Hematopoietic multipotent progenitor cell treated with erythropoietin and hydrocortisone succinate and interleukin-3 and kit ligand, for 17 days (in vitro differentiated cells): Measurements from ENCODE around the gene SOX13.

Source experiments
- DNase-seq: peaks from one replicate; pipeline ENCODE4 v3.0.0-alpha.2; 2015; ENCODE audit warnings: low spot score

The SOX13 gene

DNA sequence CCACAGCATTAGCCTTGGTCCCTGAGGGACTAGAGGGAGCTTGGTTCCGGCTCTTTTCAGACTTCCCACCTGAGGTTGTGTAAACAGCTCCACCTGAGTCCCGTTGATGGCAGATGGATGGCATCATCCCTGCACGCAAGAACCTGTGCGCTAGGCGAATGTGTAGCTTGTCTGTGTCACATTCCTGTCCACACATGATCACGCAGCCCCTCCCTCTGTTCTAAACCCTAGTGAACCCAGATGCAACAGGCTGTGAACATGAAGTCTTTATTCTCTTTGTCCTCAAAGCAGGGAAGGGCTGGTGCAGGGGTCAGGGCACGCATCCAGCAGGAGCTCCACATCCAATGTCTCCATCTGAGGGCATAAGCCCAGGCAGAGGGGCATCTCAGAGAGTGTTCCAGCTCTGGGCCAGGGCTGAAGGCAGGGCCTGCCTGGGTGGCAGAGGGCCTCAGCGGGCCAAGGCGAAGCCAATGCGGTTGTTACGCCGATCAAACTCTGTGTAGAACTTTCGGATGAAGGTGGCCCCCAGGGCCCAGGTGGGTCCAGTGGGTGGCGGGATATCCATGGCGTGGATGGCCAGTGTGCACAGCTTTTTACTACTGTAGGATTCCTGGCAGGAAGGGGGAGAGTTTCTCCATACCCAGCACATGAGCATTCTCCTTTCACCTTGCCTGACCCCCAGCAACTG is 81.8 kb downstream of the SOX13 start:
- no peak for DNase-seq

DNA sequence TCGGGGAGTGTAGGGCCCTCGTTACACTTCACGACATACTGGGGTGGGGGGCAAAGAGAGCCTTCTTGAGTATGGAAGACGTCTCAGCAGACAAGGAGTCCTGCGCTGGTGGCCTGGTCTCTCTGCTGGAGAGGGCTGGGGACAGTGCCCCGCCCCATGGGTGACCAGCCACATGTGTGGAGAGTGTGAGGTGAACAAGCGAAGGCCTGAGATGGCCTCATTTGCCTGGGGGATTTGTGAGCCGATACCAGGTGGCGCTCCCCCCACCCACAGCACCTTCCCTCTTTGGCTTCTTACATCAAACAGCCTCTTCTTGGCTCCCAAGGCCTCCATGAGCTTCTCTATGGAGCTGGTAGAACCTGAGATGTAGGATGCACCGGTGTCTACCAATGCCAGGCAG is 83.0 kb downstream of the SOX13 start:
- no peak for DNase-seq

DNA sequence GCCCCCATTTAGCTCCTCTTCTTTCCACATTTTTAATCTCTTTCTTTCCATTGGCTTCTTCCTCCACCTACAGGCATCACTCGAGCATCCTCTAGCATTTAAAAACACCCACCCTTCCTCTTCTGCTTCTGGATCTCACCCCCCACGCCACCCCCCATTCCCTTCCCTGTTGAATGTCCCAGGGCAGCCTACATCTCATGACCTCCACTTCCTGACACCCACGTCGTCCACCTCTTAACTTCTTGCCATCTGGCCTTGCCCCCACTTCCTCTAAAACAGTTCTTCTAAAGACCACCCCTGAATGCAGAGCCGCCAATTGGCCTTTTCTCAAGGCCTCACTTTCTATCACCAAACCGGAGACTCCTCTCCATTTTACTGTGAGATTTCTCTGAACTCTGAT is 85.0 kb downstream of the SOX13 start:
- DNase-seq = no peak

DNA sequence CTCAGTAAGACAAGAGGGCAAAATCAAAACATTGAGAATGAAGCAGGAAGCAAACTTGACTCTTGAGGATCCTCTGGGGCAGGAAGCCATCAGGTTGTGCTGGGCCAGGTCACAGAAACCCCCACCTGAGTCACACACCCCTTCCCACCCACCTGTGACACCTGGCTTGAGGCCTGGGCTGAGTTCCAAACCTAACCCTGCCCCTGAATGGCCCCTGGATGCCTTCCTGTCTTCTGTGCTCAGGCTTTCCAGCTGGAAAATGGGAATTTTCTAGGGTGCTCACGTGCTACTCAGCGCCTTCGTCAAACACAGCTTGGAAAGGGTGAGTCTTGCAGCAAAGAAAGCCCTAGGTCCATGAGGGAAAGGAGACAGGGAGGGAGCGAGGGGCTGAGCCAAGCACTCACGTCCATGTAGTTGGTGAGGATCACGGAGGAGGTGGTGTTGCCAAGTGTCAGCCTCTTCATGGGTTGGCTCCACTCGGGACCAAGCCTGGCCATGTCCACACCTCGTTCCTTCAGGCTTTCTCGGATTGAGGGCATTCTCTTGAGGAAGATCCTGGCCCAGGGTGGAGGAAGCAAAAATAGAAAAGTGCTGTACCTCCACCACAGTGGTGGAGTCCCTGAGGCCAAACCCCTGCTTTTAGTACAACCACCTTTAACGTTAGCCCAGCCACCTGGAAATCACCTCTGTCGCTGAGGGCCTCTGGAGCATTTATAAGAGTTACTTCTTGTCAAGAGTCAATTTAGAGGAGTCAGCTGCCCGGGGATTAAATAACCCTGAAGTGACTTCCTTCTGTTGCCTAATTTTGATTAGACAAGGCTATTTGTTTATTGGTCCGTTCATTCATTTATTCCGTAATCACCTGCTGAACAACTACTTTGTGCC is 88.9 kb downstream of the SOX13 start:
- DNase-seq = no peak

GRCh38 chr1:204162494-204163074 is 89.7 kb downstream of the SOX13 start:
- DNase-seq = peak; percentile 66

- no peak for DNase-seq
Observed at GRCh38 chr1:204166219-204166618, 93.3 kb downstream of the SOX13 start, which contains the start of gene REN. Gene REN (minus strand): TSS chr1:204166337. CDS start chr1:204166293, 44 bp downstream.

- no peak for DNase-seq
Observed at GRCh38 chr1:204167730-204168129, 94.8 kb downstream of the SOX13 start.

- DNase-seq = no peak
Observed at GRCh38 chr1:204169858-204170257, 96.9 kb downstream of the SOX13 start.

DNA sequence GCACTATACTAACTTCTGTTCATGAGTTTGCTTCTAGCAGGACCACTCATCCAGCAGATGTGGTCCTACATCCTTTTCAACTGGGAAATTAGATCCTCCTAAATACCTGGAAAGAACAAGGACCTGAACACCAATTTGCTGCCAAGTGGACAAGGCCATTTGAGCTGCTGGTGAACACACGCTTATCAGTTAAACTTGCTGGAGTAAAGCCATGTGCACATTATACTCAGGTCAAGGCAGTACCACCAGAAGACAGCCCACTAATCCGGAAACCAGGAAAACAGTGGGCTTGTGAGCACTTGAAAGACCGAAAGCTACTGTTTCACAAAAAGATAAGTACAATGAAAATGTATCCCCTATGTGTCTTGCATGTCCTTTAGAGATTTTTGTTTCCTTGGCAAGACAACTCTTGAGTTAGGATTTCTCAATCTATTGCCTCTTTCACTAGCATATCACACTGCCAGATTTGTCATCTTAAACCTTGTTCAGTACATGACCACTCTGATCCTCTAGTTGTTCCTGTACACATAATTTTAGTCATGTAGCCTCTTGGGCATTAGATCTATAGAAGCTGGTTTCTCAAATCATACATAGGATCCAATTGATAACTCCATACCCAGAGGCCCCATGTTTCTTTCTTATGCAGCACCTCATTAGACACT is 97.7 kb downstream of the SOX13 start:
- DNase-seq = no peak

DNA sequence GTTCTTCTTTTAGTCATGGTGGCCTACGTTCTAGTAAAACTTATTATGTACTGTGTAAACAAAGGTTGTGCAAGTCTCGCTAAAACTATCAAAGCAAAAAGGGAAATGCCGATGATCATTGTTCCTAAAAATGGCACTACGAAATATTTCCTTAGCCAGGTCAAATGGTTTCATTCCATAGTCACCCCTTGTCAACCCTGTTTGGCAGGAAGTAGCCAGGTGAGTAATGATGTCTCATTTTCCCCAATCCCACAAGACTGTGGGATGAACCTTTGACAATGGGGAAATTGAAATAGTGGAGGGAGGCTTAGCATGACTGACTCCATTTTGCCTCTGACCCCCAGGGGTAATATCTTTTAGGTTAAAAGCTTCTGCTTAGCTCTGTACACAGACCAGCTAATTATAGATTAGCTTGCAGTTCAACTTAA is 98.8 kb downstream of the SOX13 start:
- DNase-seq = no peak

DNA sequence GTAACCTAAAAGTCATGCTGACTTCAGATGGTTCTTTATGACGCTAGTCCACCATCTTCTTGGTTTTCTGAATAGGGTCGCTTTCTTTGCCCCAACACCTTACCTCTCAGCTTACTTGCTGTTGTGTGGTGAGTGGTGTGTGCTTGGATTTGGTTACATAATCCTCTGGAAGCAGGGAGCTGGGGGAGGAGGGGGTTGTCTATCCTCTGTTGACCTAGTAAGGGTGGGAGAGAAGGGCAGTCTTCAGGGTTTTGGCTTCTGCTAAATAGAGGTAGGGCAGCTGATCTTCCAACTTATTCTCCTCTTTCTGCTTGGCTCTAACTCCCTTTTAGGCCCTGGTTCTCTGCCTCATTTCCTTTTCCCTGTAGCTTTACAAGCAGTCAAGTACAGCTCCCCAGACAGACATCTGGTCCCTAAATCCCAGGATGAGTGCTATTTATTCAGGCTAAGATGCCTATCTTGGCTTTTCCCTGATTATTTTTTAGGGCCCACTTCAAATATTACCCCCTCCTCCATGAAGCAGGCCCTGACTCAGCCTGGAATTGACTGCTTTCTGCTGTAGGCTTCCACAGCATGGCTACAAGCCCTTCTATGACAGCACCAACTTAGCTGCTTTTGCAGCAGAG is 99.6 kb downstream of the SOX13 start:
- no peak for DNase-seq

GRCh38 chr1:204174958-204175357 is 102.0 kb downstream of the SOX13 start:
- no peak for DNase-seq

DNA sequence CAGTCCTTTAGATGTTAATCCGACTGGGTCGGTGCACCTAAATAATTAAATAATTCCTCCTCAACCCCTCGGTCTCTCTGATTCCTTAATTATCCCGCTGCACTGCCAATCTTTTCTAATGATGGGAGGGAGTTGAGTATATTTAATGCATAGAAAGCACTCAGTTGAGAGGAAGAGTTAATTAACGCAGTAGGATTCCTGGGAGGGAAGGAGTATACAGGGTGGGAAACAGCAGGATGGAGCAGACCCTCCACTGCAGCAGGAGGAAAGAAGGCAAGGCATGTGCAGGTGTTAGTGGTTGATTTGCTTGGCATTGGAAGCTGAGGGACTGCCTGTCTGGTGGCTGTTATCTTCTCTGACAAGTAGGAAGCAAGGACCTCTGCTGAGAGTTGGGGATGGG is 103.1 kb downstream of the SOX13 start:
- no peak for DNase-seq

- DNase-seq = no peak
Observed at GRCh38 chr1:204177133-204177532, 104.2 kb downstream of the SOX13 start.
